ENCODE data around the gene ATG16L1.

Gene ATG16L1

GRCh38 chr2:233244818-233245217, 6.7 kb upstream of the ATG16L1 start:
- no peaks in the 10 kb centered on the region for H3K4me1 ChIP-seq
- H3K4me3 ChIP-seq = no peak overlapping the region
- no peak for DNase-seq
- H3K27me3 ChIP-seq = no peaks in the 10 kb centered on the region
- no peaks in the 10 kb centered on the region for H3K36me3 ChIP-seq
- TF ChIP-seq CTCF (IDR thresholded peaks at IDR 0.05) = no peak
- intact Hi-C loops (cut with DNase I; ENCODE audit: low total_unique reads) = no loop called here
- no peak overlapping the region for H3K27ac ChIP-seq
- H3K9me3 ChIP-seq = peaks cover 0 to 2% (median 0%) of the 10 kb centered on the region in 3 donors

GRCh38 chr2:233245406-233245805, 6.1 kb upstream of the ATG16L1 start:
- intact Hi-C loops (cut with DNase I; ENCODE audit: low total_unique reads) = no loop called here
- no peak for DNase-seq
- no peak overlapping the region for H3K4me3 ChIP-seq
- H3K27me3 ChIP-seq = no peaks in the 10 kb centered on the region
- no peaks in the 10 kb centered on the region for H3K9me3 ChIP-seq
- H3K27ac ChIP-seq = no peak overlapping the region
- H3K4me1 ChIP-seq = no peaks in the 10 kb centered on the region
- H3K36me3 ChIP-seq = no peaks in the 10 kb centered on the region
- no peak for TF ChIP-seq CTCF (IDR thresholded peaks at IDR 0.05)

GRCh38 chr2:233247116-233247515, 4.4 kb upstream of the ATG16L1 start:
- Histone ChIP-seq H3K4me1 (peaks cover 0 to 1% (median under 1%) of the 10 kb centered on the region in 4 donors), H3K9me3 (no peaks in the 10 kb centered on the region), H3K4me3 (no peak overlapping the region), H3K36me3 (no peaks in the 10 kb centered on the region), H3K27me3 (no peaks in the 10 kb centered on the region), H3K27ac (no peak overlapping the region)
- intact Hi-C loops (cut with DNase I; ENCODE audit: low total_unique reads) = no loop called here
- TF ChIP-seq CTCF (IDR thresholded peaks at IDR 0.05) = no peak
- DNase-seq = no peak

GRCh38 chr2:233247744-233248143, 3.7 kb upstream of the ATG16L1 start:
- no peaks in the 10 kb centered on the region for H3K27me3 ChIP-seq

GRCh38 chr2:233248999-233249398, 2.5 kb upstream of the ATG16L1 start:
- Histone ChIP-seq H3K27me3 (no peaks in the 10 kb centered on the region), H3K36me3 (no peaks in the 10 kb centered on the region), H3K4me3 (no peak overlapping the region), H3K4me1 (peaks cover 0 to 20% (median 16%) of the 10 kb centered on the region in 4 donors), H3K9me3 (no peaks in the 10 kb centered on the region), H3K27ac (no peak overlapping the region)
- TF ChIP-seq CTCF (IDR thresholded peaks at IDR 0.05) = no peak
- DNase-seq = no peak
- intact Hi-C loops (cut with DNase I; ENCODE audit: low total_unique reads) = no loop called here

More at GRCh38 chr2:233247744-233248143, 3.7 kb upstream of the ATG16L1 start:
- DNase-seq = no peak
- H3K4me3 ChIP-seq = no peak overlapping the region
- intact Hi-C loops (cut with DNase I; ENCODE audit: low total_unique reads) = no loop called here
- TF ChIP-seq CTCF (IDR thresholded peaks at IDR 0.05) = no peak
- H3K27ac ChIP-seq = no peak overlapping the region
- no peaks in the 10 kb centered on the region for H3K36me3 ChIP-seq
- no peaks in the 10 kb centered on the region for H3K9me3 ChIP-seq
- peaks cover 0 to 8% (median 5%) of the 10 kb centered on the region in 4 donors for H3K4me1 ChIP-seq

- intact Hi-C loops (cut with DNase I; ENCODE audit: low total_unique reads) = loop anchor here (5.0 kb wide), 2 partner anchors 398 to 638 kb away; no protein-coding TSS in a partner anchor
- H3K9me3 ChIP-seq = no peaks in the 10 kb centered on the region
- no peak overlapping the region for H3K4me3 ChIP-seq
- H3K4me1 ChIP-seq = peaks cover 0 to 30% (median 19%) of the 10 kb centered on the region in 4 donors
- H3K27me3 ChIP-seq = no peaks in the 10 kb centered on the region
- no peak for TF ChIP-seq CTCF (IDR thresholded peaks at IDR 0.05)
- no peak for DNase-seq
- H3K27ac ChIP-seq = no peak overlapping the region
- H3K36me3 ChIP-seq = no peaks in the 10 kb centered on the region
These were observed 905 bp upstream of the ATG16L1 start for GRCh38 chr2:233250568-233250967.

All from tibial artery (tissue), 4 donors.